ENCODE data around the gene C3orf80.

C3orf80 gene

DNA sequence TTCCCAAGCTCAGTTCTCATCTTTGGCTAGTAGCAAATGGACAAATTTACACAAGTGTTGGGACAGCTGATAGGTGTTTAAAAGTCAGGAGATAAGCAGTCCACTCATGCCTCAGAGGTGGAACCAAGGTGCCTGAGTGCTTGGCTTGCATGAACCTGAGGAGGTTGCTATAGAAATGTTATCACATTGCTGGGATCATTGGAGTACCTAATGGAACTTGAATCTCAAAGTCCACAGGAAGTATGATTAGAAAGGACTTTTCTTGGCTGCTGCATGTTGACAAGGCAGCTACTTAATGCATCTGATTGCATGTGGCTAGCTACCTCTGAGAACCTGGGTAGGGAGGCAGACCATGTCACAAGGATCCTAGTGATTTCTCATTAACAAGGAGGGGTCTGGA, 39.5 kb upstream of the C3orf80 start:
- no peak for TF ChIP-seq CTCF (conservative IDR thresholded peaks at IDR 0.05)
- H3K27ac ChIP-seq = no peak overlapping the region

DNA sequence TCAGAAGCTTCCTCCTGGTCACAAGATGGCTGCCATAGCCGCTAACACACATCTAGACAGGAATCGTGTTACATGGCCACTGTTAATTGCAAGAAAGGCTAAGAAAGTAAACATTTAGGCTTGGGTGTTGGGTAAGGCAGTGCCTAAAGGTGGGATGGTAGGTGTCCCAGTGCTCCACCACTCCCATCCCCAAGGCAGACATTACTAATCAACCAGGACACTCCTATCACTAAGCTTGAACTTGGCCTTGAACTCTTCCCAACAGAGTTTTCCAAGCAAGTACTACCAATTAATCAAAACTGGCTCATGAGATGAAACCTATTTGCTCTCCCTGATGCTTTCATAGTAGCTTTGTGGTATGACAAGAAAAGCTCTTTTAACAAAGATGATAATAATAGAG, 37.9 kb upstream of the C3orf80 start:
- no peak overlapping the region for H3K27ac ChIP-seq
- TF ChIP-seq CTCF (conservative IDR thresholded peaks at IDR 0.05) = no peak

DNA sequence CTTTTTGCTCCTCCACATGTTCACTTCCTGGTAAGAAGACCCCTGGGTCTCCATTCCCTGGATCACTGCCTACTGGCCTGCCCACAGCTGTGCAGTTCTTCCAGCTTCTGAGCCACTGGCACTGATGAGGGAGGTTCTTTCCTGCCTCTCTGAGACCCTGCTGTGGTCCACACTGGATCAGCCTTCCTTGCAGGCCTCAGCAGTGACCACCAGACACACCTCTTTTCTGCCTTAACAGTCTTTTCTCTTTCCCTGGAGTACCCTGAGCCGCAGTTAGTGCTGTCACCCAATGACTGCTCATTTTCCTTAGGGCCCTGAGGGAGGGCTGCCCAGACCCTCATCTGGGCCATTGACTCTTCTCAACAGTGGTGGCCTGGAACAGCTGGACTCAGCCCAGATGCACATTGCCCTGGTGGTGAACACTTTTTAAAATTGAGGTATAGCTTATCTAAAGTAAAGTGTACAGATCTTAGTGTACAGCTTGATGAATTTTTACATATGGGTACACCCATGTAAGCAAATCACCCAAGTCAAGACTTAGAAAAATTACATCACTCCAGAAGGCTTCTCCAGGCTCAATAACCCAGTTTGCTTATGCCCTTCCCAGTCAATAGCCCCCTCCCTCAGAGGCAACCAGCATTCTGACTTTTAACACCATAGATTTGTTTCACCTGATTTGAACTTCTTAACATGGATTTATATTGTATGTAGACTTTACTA, 32.8 kb upstream of the C3orf80 start:
- TF ChIP-seq CTCF (conservative IDR thresholded peaks at IDR 0.05) = no peak
- H3K27ac ChIP-seq = no peak overlapping the region

- no peak overlapping the region for H3K27ac ChIP-seq
- no peak for TF ChIP-seq CTCF (conservative IDR thresholded peaks at IDR 0.05)
These were observed 31.5 kb upstream of the C3orf80 start for GRCh38 chr3:160193644-160194192.

GRCh38 chr3:160194438-160194837, 30.8 kb upstream of the C3orf80 start:
- no peak for TF ChIP-seq CTCF (conservative IDR thresholded peaks at IDR 0.05)
- H3K27ac ChIP-seq = no peak overlapping the region

GRCh38 chr3:160195106-160195505, 30.1 kb upstream of the C3orf80 start:
- TF ChIP-seq CTCF (conservative IDR thresholded peaks at IDR 0.05) = no peak

GRCh38 chr3:160196511-160197104, 28.6 kb upstream of the C3orf80 start:
- H3K27ac ChIP-seq = no peak overlapping the region
- TF ChIP-seq CTCF (conservative IDR thresholded peaks at IDR 0.05) = no peak

More at GRCh38 chr3:160195106-160195505, 30.1 kb upstream of the C3orf80 start:
- H3K27ac ChIP-seq = no peak overlapping the region
